Measurements from ENCODE around the gene PAPPA2. TPM values are rescaled to one million over a fixed set of nuclear protein-coding genes. Genes with fewer than 3 reads are reported as not detected.

Gene PAPPA2
- total RNA-seq, 1 experiment from 2014 or later: not detected

GRCh38 chr1:176603696-176604095 lies 140.7 kb downstream of the PAPPA2 start:
- Histone ChIP-seq H3F3A (ENCODE audit: low read length, unreplicated experiment) (no peaks in the 10 kb centered on the region), H3K9ac (ENCODE audit: low read length) (no peak overlapping the region), H3K4me2 (ENCODE audit: low read length) (no peak overlapping the region), H4K20me1 (ENCODE audit: low read length) (no peaks in the 10 kb centered on the region), H3K9me3 (ENCODE audit: low read length) (no peaks in the 10 kb centered on the region), H3K27ac (ENCODE audit: low read length) (no peak overlapping the region), H3K9me2 (replicated peaks; ENCODE audit: low read length) (no peaks in the 10 kb centered on the region), H3K27me3 (ENCODE audit: low read length) (no peaks in the 10 kb centered on the region; the same call in 1 of the 2 replicates), H3K4me1 (ENCODE audit: insufficient read depth, low read length) (no peaks in the 10 kb centered on the region), H3K79me2 (ENCODE audit: low read length) (no peaks in the 10 kb centered on the region), H3K4me3 (ENCODE audit: low read length) (no peak overlapping the region), H3K36me3 (ENCODE audit: low read depth, low read length) (no peaks in the 10 kb centered on the region), H2AFZ (ENCODE audit: low read length) (no peak overlapping the region)
- no peak for DNase-seq
- TF ChIP-seq EZH2phosphoT487 (IDR thresholded peaks at IDR 0.05; ENCODE audit: borderline replicate concordance, low read length) (no peak), EZH2 (IDR thresholded peaks at IDR 0.05; ENCODE audit: low read length, unreplicated experiment) (no peak), CTCF (conservative IDR thresholded peaks at IDR 0.05; ENCODE audit: low read depth, low read length) (no peak)
- POLR2A ChIA-PET (ENCODE audit: unreplicated experiment): no interaction called here
- intact Hi-C loops (cut with micrococcal nuclease): no loop called here
- ATAC-seq: no peak
- no TSS peak for BruUV-seq (replicated peaks)
- CTCF ChIA-PET: no interaction called here

- ATAC-seq (no peak), DNase-seq (no peak)
- Histone ChIP-seq H2AFZ (ENCODE audit: low read length) (no peak overlapping the region), H3K9ac (ENCODE audit: low read length) (no peak overlapping the region), H3K27ac (ENCODE audit: low read length) (no peak overlapping the region), H3K27me3 (ENCODE audit: low read length) (no peaks in the 10 kb centered on the region; the same call in 1 of the 2 replicates), H3K36me3 (ENCODE audit: low read depth, low read length) (no peaks in the 10 kb centered on the region), H3K9me2 (replicated peaks; ENCODE audit: low read length) (no peaks in the 10 kb centered on the region), H3K79me2 (ENCODE audit: low read length) (no peaks in the 10 kb centered on the region), H3K4me1 (ENCODE audit: insufficient read depth, low read length) (no peaks in the 10 kb centered on the region), H3K4me3 (ENCODE audit: low read length) (no peak overlapping the region), H4K20me1 (ENCODE audit: low read length) (no peaks in the 10 kb centered on the region), H3K4me2 (ENCODE audit: low read length) (no peak overlapping the region), H3K9me3 (ENCODE audit: low read length) (no peaks in the 10 kb centered on the region), H3F3A (ENCODE audit: low read length, unreplicated experiment) (no peaks in the 10 kb centered on the region)
- TF ChIP-seq EZH2phosphoT487 (IDR thresholded peaks at IDR 0.05; ENCODE audit: borderline replicate concordance, low read length) (no peak), EZH2 (IDR thresholded peaks at IDR 0.05; ENCODE audit: low read length, unreplicated experiment) (no peak), CTCF (conservative IDR thresholded peaks at IDR 0.05; ENCODE audit: low read depth, low read length) (no peak)
- BruUV-seq (replicated peaks): no TSS peak
- intact Hi-C loops (cut with micrococcal nuclease): no loop called here
- ChIA-PET CTCF (no interaction called here), POLR2A (ENCODE audit: unreplicated experiment) (no interaction called here)
These were observed 141.5 kb downstream of the PAPPA2 start for GRCh38 chr1:176604461-176604860.

GRCh38 chr1:176605176-176605575 lies 142.2 kb downstream of the PAPPA2 start:
- H3K27ac ChIP-seq (ENCODE audit: low read length): no peak overlapping the region
- no peak overlapping the region for H3K4me2 ChIP-seq (ENCODE audit: low read length)
- no peaks in the 10 kb centered on the region for H4K20me1 ChIP-seq (ENCODE audit: low read length)
- H3K36me3 ChIP-seq (ENCODE audit: low read depth, low read length): no peaks in the 10 kb centered on the region
- TF ChIP-seq EZH2 (IDR thresholded peaks at IDR 0.05; ENCODE audit: low read length, unreplicated experiment) (no peak), CTCF (conservative IDR thresholded peaks at IDR 0.05; ENCODE audit: low read depth, low read length) (no peak), EZH2phosphoT487 (IDR thresholded peaks at IDR 0.05; ENCODE audit: borderline replicate concordance, low read length) (no peak)
- CTCF ChIA-PET: no interaction called here
- no peaks in the 10 kb centered on the region for H3K4me1 ChIP-seq (ENCODE audit: insufficient read depth, low read length)
- intact Hi-C loops (cut with micrococcal nuclease): no loop called here
- no peak overlapping the region for H2AFZ ChIP-seq (ENCODE audit: low read length)
- POLR2A ChIA-PET (ENCODE audit: unreplicated experiment): no interaction called here
- BruUV-seq (replicated peaks): no TSS peak
- H3K79me2 ChIP-seq (ENCODE audit: low read length): no peaks in the 10 kb centered on the region
- H3K9ac ChIP-seq (ENCODE audit: low read length): no peak overlapping the region
- DNase-seq: no peak
- H3K9me2 ChIP-seq (replicated peaks; ENCODE audit: low read length): no peaks in the 10 kb centered on the region
- ATAC-seq: no peak
- no peaks in the 10 kb centered on the region; the same call in 1 of the 2 replicates for H3K27me3 ChIP-seq (ENCODE audit: low read length)
- no peaks in the 10 kb centered on the region for H3K9me3 ChIP-seq (ENCODE audit: low read length)
- no peak overlapping the region for H3K4me3 ChIP-seq (ENCODE audit: low read length)
- no peaks in the 10 kb centered on the region for H3F3A ChIP-seq (ENCODE audit: low read length, unreplicated experiment)
